Caco-2 (cell line): Measurements from ENCODE around the gene PRPSAP1. TPM values are rescaled to one million over a fixed set of nuclear protein-coding genes. Genes with fewer than 3 reads are reported as not detected.
A peak's percentile ranks its signal among the peaks of the same experiment; 100 is the strongest.

Experiments used
- BruUV-seq: library from RNA; stranded (reverse); fragments of 400-500 nt; replicated peaks from 2 replicates; lab custom pipeline; 2021; lab: Mats Ljungman, UMichigan
- CTCF ChIA-PET: fragments of 300-600 bp; sonication (Branson Sonifier 250); formaldehyde crosslinking; loops from one replicate; lab custom pipeline; 2022; ENCODE audit warnings: antibody characterized with exemption; lab: Charles Lee
- POLR2A ChIA-PET: fragments of 300-600 bp; sonication (Branson Sonifier 250); formaldehyde crosslinking; loops from one replicate; lab custom pipeline; 2022; ENCODE audit warnings: antibody characterized with exemption; lab: Charles Lee
- DNase-seq, 2 experiments: peaks; one replicate each; pipeline versions ENCODE4 v3.0.0 to v3.0.0-alpha.2; 2020 to 2022
- H3K27me3 ChIP-seq: replicated peaks from 2 replicates; pipeline ENCODE4 v1.6.0; 2011; ENCODE audit warnings: low read length; ENCODE audit not compliant: control insufficient read depth, insufficient read depth
- H3K36me3 ChIP-seq: 2 replicates; pipeline ENCODE4 v1.5.1; 2011; ENCODE audit warnings: low read length; ENCODE audit not compliant: control insufficient read depth, insufficient read depth
- H3K4me1 ChIP-seq: fragments of 250-450 bp; sonication (Bioruptor Pico); 2 replicates; pipeline ENCODE4 v1.5.1; 2020; ENCODE audit warnings: mild to moderate bottlenecking
- H3K4me3 ChIP-seq: 2 replicates; pipeline ENCODE4 v1.5.1; 2011; ENCODE audit warnings: low read depth, mild to moderate bottlenecking, control low read depth, low read length
- H3K9me3 ChIP-seq: fragments of 250-450 bp; sonication (Bioruptor Pico); 2 replicates; pipeline ENCODE4 v1.5.1; 2020; ENCODE audit warnings: mild to moderate bottlenecking, moderate library complexity
- H3K27ac Mint-ChIP-seq: one replicate; pipeline ENCODE4 v1.8.0; 2022; ENCODE audit warnings: mixed read lengths; ENCODE audit not compliant: unreplicated experiment
- H3K27me3 Mint-ChIP-seq: one replicate; pipeline ENCODE4 v1.8.0; 2022; ENCODE audit warnings: mixed read lengths; ENCODE audit not compliant: insufficient read depth, unreplicated experiment
- H3K36me3 Mint-ChIP-seq: one replicate; pipeline ENCODE4 v1.8.0; 2022; ENCODE audit warnings: mild to moderate bottlenecking, mixed read lengths; ENCODE audit not compliant: insufficient read depth, unreplicated experiment
- H3K4me1 Mint-ChIP-seq: one replicate; pipeline ENCODE4 v1.8.0; 2022; ENCODE audit warnings: low read depth, mixed read lengths; ENCODE audit not compliant: unreplicated experiment
- H3K4me3 Mint-ChIP-seq: one replicate; pipeline ENCODE4 v1.8.0; 2022; ENCODE audit warnings: mild to moderate bottlenecking, moderate library complexity, mixed read lengths; ENCODE audit not compliant: unreplicated experiment
- H3K9me3 Mint-ChIP-seq: one replicate; pipeline ENCODE4 v1.8.0; 2022; ENCODE audit warnings: mixed read lengths; ENCODE audit not compliant: unreplicated experiment
- CTCF ChIP-seq, 2 experiments: fragments of 200-600 bp in 1 of 2; IDR thresholded peaks; 1 replicate in 1 of 2; 2 replicates in 1 of 2; pipeline versions ENCODE4 v1.5.1 to v1.8.0; 2011 to 2022; ENCODE audit warnings: antibody characterized with exemption in 1 of 2, control low read depth in 1 of 2, inconsistent platforms in 1 of 2, low read depth in 1 of 2, low read length in 1 of 2, mild to moderate bottlenecking in 1 of 2, moderate library complexity in 1 of 2; ENCODE audit not compliant: insufficient read depth in 1 of 2, severe bottlenecking in 1 of 2, unreplicated experiment in 1 of 2
- intact Hi-C: fragments of 100-400 bp; cut with micrococcal nuclease; formaldehyde crosslinking; loops from one replicate; pipeline ENCODE4 v1.10.0; 2022; ENCODE audit not compliant: unreplicated experiment
- total RNA-seq: library from RNA; stranded (reverse); gene quantifications from 2 replicates; pipeline ENCODE4 v1.2.3, GENCODE V29; 2022

Gene PRPSAP1
- total RNA-seq, 1 experiment from 2014 or later, result 87.6 TPM

- intact Hi-C loops, result no loop called here
- peaks cover 1% of the 10 kb centered on the region; the same call in 1 of the 2 replicates for H3K27me3 ChIP-seq
- CTCF ChIA-PET, result interaction anchor here (0.9 to 1.2 kb wide), 2 partner anchors 9 to 69 kb away, joined by 4 to 9 read pairs; no protein-coding TSS in a partner anchor
- peaks cover 2% of the 10 kb centered on the region; the same call in 1 of the 2 replicates for H3K36me3 ChIP-seq
- TF ChIP-seq CTCF (IDR thresholded peaks at IDR 0.05; ENCODE audit: insufficient read depth in 1 of 2, low read depth in 1 of 2, low read length in 1 of 2, severe bottlenecking in 1 of 2, unreplicated experiment in 1 of 2), result peak in 1 of 2 experiments; percentile 15
- Mint-ChIP-seq H3K4me1 (no peaks in the 10 kb centered on the region), H3K36me3 (peaks cover 58% of the 10 kb centered on the region), H3K27me3 (no peaks in the 10 kb centered on the region), H3K4me3 (no peak overlapping the region), H3K27ac (no peak overlapping the region), H3K9me3 (no peaks in the 10 kb centered on the region)
- POLR2A ChIA-PET, result interaction anchor here (0.6 to 0.7 kb wide), 2 partner anchors 8 to 282 kb away, joined by 3 to 7 read pairs; no protein-coding TSS in a partner anchor
- peaks cover 9% of the 10 kb centered on the region for H3K4me1 ChIP-seq
- no peaks in the 10 kb centered on the region for H3K9me3 ChIP-seq
- H3K4me3 ChIP-seq, result no peak overlapping the region
- TSS peak; percentile 19 for BruUV-seq
- no peak for DNase-seq
Observed at GRCh38 chr17:76388966-76389888, 35.5 kb upstream of the PRPSAP1 start.

GRCh38 chr17:76386966-76387765, 33.5 kb upstream of the PRPSAP1 start:
- CTCF ChIA-PET, result interaction anchor here (1.4 to 5.6 kb wide), 3 partner anchors 11 to 48 kb away, joined by 3 to 49 read pairs (median 22); partner anchors contain the start of gene PRPSAP1
- Histone ChIP-seq H3K4me1 (peaks cover 14% of the 10 kb centered on the region), H3K4me3 (no peak overlapping the region), H3K9me3 (no peaks in the 10 kb centered on the region), H3K27me3 (peaks cover 1% of the 10 kb centered on the region; the same call in 1 of the 2 replicates), H3K36me3 (peaks cover 2% of the 10 kb centered on the region; the same call in 1 of the 2 replicates)
- POLR2A ChIA-PET, result no interaction called here
- no peaks in the 10 kb centered on the region for H3K27me3 Mint-ChIP-seq
- no peak for TF ChIP-seq CTCF (IDR thresholded peaks at IDR 0.05; ENCODE audit: insufficient read depth in 1 of 2, low read depth in 1 of 2, low read length in 1 of 2, severe bottlenecking in 1 of 2, unreplicated experiment in 1 of 2)
- no peak overlapping the region for H3K27ac Mint-ChIP-seq
- peaks cover 46% of the 10 kb centered on the region for H3K36me3 Mint-ChIP-seq
- intact Hi-C loops, result no loop called here
- H3K4me1 Mint-ChIP-seq, result no peaks in the 10 kb centered on the region
- DNase-seq, result no peak
- H3K9me3 Mint-ChIP-seq, result no peaks in the 10 kb centered on the region
- H3K4me3 Mint-ChIP-seq, result peak overlapping the region; percentile 91
- no TSS peak for BruUV-seq
